Esophagus squamous epithelium (tissue), 4 donors: Measurements from ENCODE around the gene EPHA5.

Experiments
- CTCF ChIP-seq, 6 experiments: fragments of 450-650 bp in 4 of 6; fragments of 200-600 bp in 2 of 6; sonication (generic) in 2 of 6; IDR thresholded peaks; one replicate each; pipeline ENCODE4 v1.5.1; 2016 to 2019; ENCODE audit warnings: antibody characterized with exemption in 6 of 6, mild to moderate bottlenecking in 4 of 6, moderate library complexity in 4 of 6
- POLR2A ChIP-seq, 4 donors: fragments of 450-650 bp; IDR thresholded peaks; one replicate each; pipeline ENCODE4 v1.6.1; 2017; ENCODE audit warnings: antibody characterized with exemption in 4 of 4, mild to moderate bottlenecking in 4 of 4, moderate library complexity in 3 of 4

- no peak for TF ChIP-seq CTCF (IDR thresholded peaks at IDR 0.05)
- no peak for TF ChIP-seq POLR2A (IDR thresholded peaks at IDR 0.05)
Observed at GRCh38 chr4:65383589-65384305, 286.5 kb downstream of the EPHA5 start.
